KMS-11 (cell line): Measurements from ENCODE around the gene PLSCR4.

Experiments
- H2AFZ ChIP-seq: fragments of 200-600 bp; sonication (generic); 2 replicates; pipeline ENCODE4 v1.6.1; 2016; ENCODE audit warnings: antibody characterized with exemption, mixed run types, low read depth
- H3K27ac ChIP-seq: fragments of 200-600 bp; sonication (generic); 2 replicates; pipeline ENCODE4 v1.6.1; 2016; ENCODE audit warnings: mild to moderate bottlenecking, mixed run types
- H3K27me3 ChIP-seq: fragments of 200-600 bp; sonication (generic); 2 replicates; pipeline ENCODE4 v1.6.1; 2017; ENCODE audit warnings: mild to moderate bottlenecking, low read depth, mixed run types, moderate library complexity; ENCODE audit not compliant: insufficient read depth
- H3K36me3 ChIP-seq: fragments of 200-600 bp; sonication (generic); 2 replicates; pipeline ENCODE4 v1.6.1; 2017; ENCODE audit warnings: mild to moderate bottlenecking, mixed run types; ENCODE audit not compliant: insufficient read depth
- H3K4me1 ChIP-seq: fragments of 200-600 bp; sonication (generic); 2 replicates; pipeline ENCODE4 v1.6.1; 2016; ENCODE audit warnings: mild to moderate bottlenecking, low read depth, mixed run types; ENCODE audit not compliant: poor library complexity, severe bottlenecking
- H3K4me2 ChIP-seq: fragments of 200-600 bp; sonication (generic); 2 replicates; pipeline ENCODE4 v1.7.0; 2016; ENCODE audit warnings: mild to moderate bottlenecking, mixed run types
- H3K4me3 ChIP-seq: fragments of 200-600 bp; sonication (generic); IDR thresholded peaks from 2 replicates; pipeline ENCODE4 v1.6.1; 2017; ENCODE audit warnings: low read depth, low read length, mixed read lengths; ENCODE audit not compliant: insufficient read depth
- H3K79me2 ChIP-seq: fragments of 200-600 bp; sonication (generic); 2 replicates; pipeline ENCODE4 v1.6.1; 2016; ENCODE audit warnings: low read depth, mixed run types; ENCODE audit not compliant: insufficient read depth
- H3K9ac ChIP-seq: fragments of 200-600 bp; sonication (generic); 2 replicates; pipeline ENCODE4 v1.6.1; 2016; ENCODE audit warnings: mild to moderate bottlenecking, mixed run types
- H4K20me1 ChIP-seq: fragments of 200-600 bp; sonication (generic); 2 replicates; pipeline ENCODE4 v1.6.1; 2016; ENCODE audit warnings: mild to moderate bottlenecking, mixed run types; ENCODE audit not compliant: insufficient read depth
- TF ChIP-seq, protein P1 (sequence below): fragments of 200-600 bp; sonication (generic); conservative IDR thresholded peaks from 2 replicates; pipeline ENCODE4 v1.6.1; 2017; ENCODE audit warnings: low read depth, mild to moderate bottlenecking, antibody characterized with exemption, low read length, moderate library complexity, mixed read lengths

PLSCR4 gene

DNA sequence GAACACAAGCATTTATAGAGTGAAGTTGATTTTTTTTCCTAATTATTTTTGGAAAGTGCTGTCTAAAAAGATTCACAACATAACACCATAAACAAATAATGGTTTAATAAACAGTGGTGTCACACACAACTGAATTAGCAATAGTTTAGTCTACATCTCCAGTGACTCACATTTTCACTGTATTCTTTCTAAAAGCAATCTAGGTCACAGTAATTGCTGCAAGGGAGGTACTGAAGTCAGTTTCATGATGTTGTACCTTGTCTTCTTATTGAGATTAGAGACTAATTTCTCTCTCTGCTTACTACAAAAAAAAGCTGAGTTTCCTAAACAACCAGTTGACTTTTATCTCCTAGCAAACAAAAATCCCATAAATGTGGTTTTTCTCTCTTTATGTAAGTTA is 29.6 kb downstream of the PLSCR4 start:
- H3K27ac ChIP-seq, result no peak overlapping the region
- H3K36me3 ChIP-seq, result no peaks in the 10 kb centered on the region
- no peaks in the 10 kb centered on the region for H3K79me2 ChIP-seq
- no peak overlapping the region for H3K4me3 ChIP-seq
- H3K27me3 ChIP-seq, result no peaks in the 10 kb centered on the region
- H3K4me2 ChIP-seq, result no peak overlapping the region
- H3K9ac ChIP-seq, result no peak overlapping the region
- H2AFZ ChIP-seq, result no peak overlapping the region
- TF ChIP-seq, protein P1, sequence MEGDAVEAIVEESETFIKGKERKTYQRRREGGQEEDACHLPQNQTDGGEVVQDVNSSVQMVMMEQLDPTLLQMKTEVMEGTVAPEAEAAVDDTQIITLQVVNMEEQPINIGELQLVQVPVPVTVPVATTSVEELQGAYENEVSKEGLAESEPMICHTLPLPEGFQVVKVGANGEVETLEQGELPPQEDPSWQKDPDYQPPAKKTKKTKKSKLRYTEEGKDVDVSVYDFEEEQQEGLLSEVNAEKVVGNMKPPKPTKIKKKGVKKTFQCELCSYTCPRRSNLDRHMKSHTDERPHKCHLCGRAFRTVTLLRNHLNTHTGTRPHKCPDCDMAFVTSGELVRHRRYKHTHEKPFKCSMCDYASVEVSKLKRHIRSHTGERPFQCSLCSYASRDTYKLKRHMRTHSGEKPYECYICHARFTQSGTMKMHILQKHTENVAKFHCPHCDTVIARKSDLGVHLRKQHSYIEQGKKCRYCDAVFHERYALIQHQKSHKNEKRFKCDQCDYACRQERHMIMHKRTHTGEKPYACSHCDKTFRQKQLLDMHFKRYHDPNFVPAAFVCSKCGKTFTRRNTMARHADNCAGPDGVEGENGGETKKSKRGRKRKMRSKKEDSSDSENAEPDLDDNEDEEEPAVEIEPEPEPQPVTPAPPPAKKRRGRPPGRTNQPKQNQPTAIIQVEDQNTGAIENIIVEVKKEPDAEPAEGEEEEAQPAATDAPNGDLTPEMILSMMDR, result no peak
- H3K4me1 ChIP-seq, result no peaks in the 10 kb centered on the region
- no peaks in the 10 kb centered on the region for H4K20me1 ChIP-seq

DNA sequence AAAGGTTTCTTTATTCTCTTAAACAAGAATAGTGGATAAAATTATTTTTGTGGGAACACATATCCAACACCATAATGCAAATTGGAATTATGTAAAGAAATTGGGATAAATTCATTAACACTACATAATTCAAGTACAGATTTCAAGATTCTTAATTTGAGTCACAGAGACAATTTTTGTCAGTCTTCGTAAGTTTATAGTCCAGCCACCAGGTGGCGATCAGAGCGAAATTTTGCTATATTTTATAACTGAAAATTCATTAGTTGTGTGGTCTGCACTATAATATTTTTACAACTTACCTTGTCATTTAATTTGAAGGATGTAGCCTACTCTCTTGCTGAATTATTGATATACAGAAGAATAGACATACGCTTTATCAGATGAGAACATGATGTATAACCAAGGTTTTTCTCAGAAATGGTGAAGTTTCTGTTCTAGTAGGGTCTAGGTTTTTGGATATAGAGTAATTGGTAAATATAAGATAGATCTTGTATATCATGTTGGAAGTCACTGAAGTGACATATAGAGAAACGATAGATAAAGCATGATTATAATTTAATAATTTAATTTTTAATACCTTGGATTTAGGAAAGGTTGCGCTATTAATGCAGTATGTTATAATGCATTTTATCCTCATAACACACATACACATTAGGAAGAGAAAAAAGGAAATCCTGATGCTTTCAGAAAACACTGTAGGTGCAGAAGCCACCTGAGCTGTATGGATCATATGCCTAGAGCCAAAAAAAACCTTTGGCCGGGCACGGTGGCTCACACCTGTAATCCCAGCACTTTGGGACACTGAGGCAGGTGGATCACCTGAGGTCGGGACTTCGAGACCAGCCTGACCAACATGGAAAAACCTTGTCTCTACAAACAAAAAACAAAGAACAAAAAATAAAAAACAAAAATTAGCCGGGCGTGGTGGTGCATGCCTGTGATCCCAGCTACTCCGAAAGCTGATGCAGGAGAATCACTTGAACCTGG is 31.7 kb downstream of the PLSCR4 start:
- H3K4me2 ChIP-seq, result no peak overlapping the region
- TF ChIP-seq, protein P1, result peak; percentile 91
- no peaks in the 10 kb centered on the region for H3K27me3 ChIP-seq
- no peak overlapping the region for H3K4me3 ChIP-seq
- no peak overlapping the region for H3K27ac ChIP-seq
- no peaks in the 10 kb centered on the region for H3K79me2 ChIP-seq
- no peaks in the 10 kb centered on the region for H3K36me3 ChIP-seq
- H4K20me1 ChIP-seq, result no peaks in the 10 kb centered on the region
- H3K4me1 ChIP-seq, result no peaks in the 10 kb centered on the region
- H2AFZ ChIP-seq, result no peak overlapping the region
- no peak overlapping the region for H3K9ac ChIP-seq

DNA sequence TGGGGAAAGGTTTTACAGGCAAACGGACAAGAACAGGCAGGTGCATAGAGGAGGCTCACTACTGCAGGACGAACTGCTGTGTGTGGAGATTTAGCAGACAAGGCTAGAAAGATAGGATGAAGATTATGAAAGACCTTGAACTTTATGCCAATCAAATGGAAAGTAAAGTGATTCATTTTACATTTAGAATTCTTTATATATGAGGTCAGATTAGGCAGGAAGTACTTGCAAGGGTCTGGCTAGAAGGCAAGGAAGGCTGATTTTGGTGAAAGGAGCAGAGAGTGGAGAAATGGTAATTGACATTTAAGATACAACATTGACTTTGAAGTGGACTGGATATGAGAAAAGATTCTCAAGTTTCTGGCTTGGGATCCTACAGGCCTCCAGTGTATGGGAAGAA is 33.6 kb downstream of the PLSCR4 start:
- TF ChIP-seq, protein P1, result no peak
- no peaks in the 10 kb centered on the region for H3K79me2 ChIP-seq
- H3K9ac ChIP-seq, result no peak overlapping the region
- H4K20me1 ChIP-seq, result no peaks in the 10 kb centered on the region
- no peaks in the 10 kb centered on the region for H3K27me3 ChIP-seq
- H3K27ac ChIP-seq, result no peak overlapping the region
- no peaks in the 10 kb centered on the region for H3K4me1 ChIP-seq
- H2AFZ ChIP-seq, result no peak overlapping the region
- no peak overlapping the region for H3K4me3 ChIP-seq
- no peak overlapping the region for H3K4me2 ChIP-seq
- no peaks in the 10 kb centered on the region for H3K36me3 ChIP-seq

DNA sequence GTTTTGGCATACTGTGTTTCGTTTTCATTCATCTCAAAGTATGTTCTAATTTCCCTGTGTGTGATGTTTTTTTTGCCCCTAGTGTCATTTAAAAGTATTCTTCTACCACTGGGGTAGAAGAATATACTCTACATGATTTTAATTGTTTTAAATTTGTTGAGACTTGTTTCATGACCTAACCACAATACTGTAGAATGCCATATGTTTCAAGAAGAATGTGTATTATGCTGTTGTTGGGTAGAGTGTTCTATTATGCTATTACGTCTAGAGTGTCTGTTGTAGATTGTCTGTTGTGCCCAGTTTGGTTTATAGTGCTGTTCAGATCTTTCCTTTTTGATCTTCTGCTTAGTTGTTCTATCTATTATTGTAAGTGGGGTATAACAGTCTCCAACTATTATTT is 36.4 kb downstream of the PLSCR4 start:
- Histone ChIP-seq H3K36me3 (no peaks in the 10 kb centered on the region), H3K4me3 (no peak overlapping the region), H3K27me3 (no peaks in the 10 kb centered on the region), H3K4me1 (no peaks in the 10 kb centered on the region), H3K9ac (no peak overlapping the region), H3K27ac (no peak overlapping the region), H2AFZ (no peak overlapping the region), H4K20me1 (no peaks in the 10 kb centered on the region), H3K79me2 (no peaks in the 10 kb centered on the region), H3K4me2 (no peak overlapping the region)
- TF ChIP-seq, protein P1, result no peak
